Measurements from ENCODE around the gene DISC1. TPM values are rescaled to one million over a fixed set of nuclear protein-coding genes. Genes with fewer than 3 reads are reported as not detected.

DISC1 gene
- total and polyA plus RNA-seq, 2 donors (not counting 3 experiments of a cell fraction or from before 2014, with no cell fraction given), result 3.3 to 14.7 TPM

GRCh38 chr1:231998791-231999190, 372.2 kb downstream of the DISC1 start:
- intact Hi-C loops (cut with micrococcal nuclease), result no loop called here
- H3K27me3 ChIP-seq (ENCODE audit: control insufficient read depth in 2 of 2, insufficient read depth in 2 of 2, low read length in 2 of 2), result no peaks in the 10 kb centered on the region
- no peak for FAIRE-seq
- H3K9me1 ChIP-seq (replicated peaks; ENCODE audit: control insufficient read depth, extremely low read depth, insufficient read depth, low read length), result no peaks in the 10 kb centered on the region
- H3K27ac ChIP-seq (ENCODE audit: insufficient read depth, low read depth, low read length), result no peak overlapping the region
- H3K79me2 ChIP-seq (ENCODE audit: control insufficient read depth, insufficient read depth, low read length), result no peaks in the 10 kb centered on the region
- no peaks in the 10 kb centered on the region for H3K36me3 ChIP-seq (ENCODE audit: control insufficient read depth in 2 of 2, extremely low read depth in 1 of 2, insufficient read depth in 2 of 2, low read length in 2 of 2)
- H3K9me3 ChIP-seq (replicated peaks; ENCODE audit: control insufficient read depth, insufficient read depth, low read length), result no peaks in the 10 kb centered on the region
- no peak overlapping the region for H3K4me2 ChIP-seq (ENCODE audit: insufficient read depth, low read length)
- no peak overlapping the region for H3K9ac ChIP-seq (replicated peaks; ENCODE audit: extremely low read depth, insufficient read depth, low read length)
- no peak for DNase-seq (ENCODE audit: low read depth, low spot score)
- no peaks in the 10 kb centered on the region for H4K20me1 ChIP-seq (replicated peaks; ENCODE audit: control insufficient read depth, extremely low read depth, insufficient read depth, low read length)
- H2AFZ ChIP-seq (ENCODE audit: low read depth, low read length), result no peak overlapping the region
- dilution Hi-C loops (cut with MboI; ENCODE audit: extremely low pct_ligation_motif_present, low sequenced_read_pairs), result no loop called here
- ChIA-PET CTCF (interaction anchor here (0.9 to 1.2 kb wide), 3 partner anchors 16 to 22 kb away, joined by 3 to 4 read pairs (median 3); no protein-coding TSS in a partner anchor), POLR2A (no interaction called here)
- TF ChIP-seq MAX (IDR thresholded peaks at IDR 0.05; ENCODE audit: insufficient read depth, insufficient read length) (no peak), JUN (IDR thresholded peaks at IDR 0.05; ENCODE audit: borderline replicate concordance, insufficient read depth, insufficient read length, low read depth) (no peak), FOS (IDR thresholded peaks at IDR 0.05; ENCODE audit: borderline replicate concordance, insufficient read depth, low read length) (no peak), POLR2A (IDR thresholded peaks at IDR 0.05; ENCODE audit: low read depth, low read length) (no peak), EZH2 (IDR thresholded peaks at IDR 0.05; ENCODE audit: borderline replicate concordance, low read depth, low read length, severe bottlenecking) (no peak), GATA2 (IDR thresholded peaks at IDR 0.05; ENCODE audit: insufficient read depth, insufficient read length, low read depth, low read length) (no peak), MYC (IDR thresholded peaks at IDR 0.05; ENCODE audit: low read depth, low read length) (no peak), CTCF (IDR thresholded peaks at IDR 0.05; ENCODE audit: extremely low read depth in 1 of 2, insufficient read depth in 1 of 2, low read depth in 1 of 2, low read length in 2 of 2) (no peak), POLR2AphosphoS5 (IDR thresholded peaks at IDR 0.05; ENCODE audit: insufficient read depth, low read depth, low read length) (no peak)
- no TSS peak for BruUV-seq (replicated peaks)
- no peak overlapping the region for H3K4me3 ChIP-seq (replicated peaks in 1 of 3; ENCODE audit: insufficient read depth in 1 of 3, low read depth in 1 of 3, low read length in 3 of 3)
- no peaks in the 10 kb centered on the region for H3K4me1 ChIP-seq (ENCODE audit: control insufficient read depth, extremely low read depth, insufficient read depth, low read length)
